H4 (cell line): ENCODE results near the gene EVX1. TPM values are rescaled to one million over a fixed set of nuclear protein-coding genes. Genes with fewer than 3 reads are reported as not detected.
A peak's percentile ranks its signal among the peaks of the same experiment; 100 is the strongest.

ENCODE experiments used
- DNase-seq: peaks from one replicate; pipeline ENCODE4 v3.0.0-alpha.2; 2015; ENCODE audit warnings: low spot score
- total RNA-seq: library from RNA; depleted of rRNA; stranded (reverse); fragments of >200 nt; shearing (Covaris generic); gene quantifications from 2 replicates; pipeline ENCODE4 v1.2.3, GENCODE V29; 2014; rRNA removed

Gene EVX1
- total RNA-seq, 1 experiment from 2014 or later, result not detected

DNA sequence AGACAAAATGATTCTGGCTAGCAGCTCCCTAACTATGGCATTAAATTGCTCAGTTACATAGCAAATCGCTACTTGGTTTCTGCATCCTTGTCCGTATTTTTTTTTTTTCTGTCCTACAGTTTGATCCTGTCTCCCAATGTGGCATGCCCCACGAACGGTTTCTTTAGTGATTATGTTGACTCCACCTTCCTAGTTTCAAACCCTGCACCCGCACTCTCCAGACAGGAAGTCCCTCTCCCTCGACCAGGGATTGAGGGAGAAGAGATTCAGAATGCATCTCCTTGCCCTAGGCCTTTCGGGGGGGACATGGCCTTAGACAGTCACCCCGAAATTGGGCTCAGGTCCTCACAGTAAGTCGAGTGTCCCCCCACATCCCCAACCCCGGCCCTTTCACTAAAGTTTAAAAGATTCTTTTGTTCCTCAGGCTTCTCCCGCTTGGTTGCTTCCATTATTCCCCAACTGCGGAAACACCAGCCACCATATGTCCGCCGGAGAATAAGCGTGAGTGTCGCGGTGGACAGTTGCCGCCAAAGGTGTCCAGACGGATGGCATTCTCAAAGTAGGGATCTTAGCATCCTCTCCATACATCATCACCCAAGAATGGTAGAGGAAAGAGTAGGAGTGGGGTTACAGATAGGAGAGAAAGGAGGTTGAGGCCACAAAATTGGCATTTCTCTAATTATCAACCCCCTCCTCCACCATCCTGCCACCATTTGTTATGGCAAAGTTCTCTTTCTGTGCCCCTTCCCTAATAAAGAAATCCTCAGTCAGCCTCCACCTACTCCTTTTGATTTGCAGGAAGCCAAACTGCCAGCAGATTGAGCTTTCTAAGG lies 7.3 kb downstream of the EVX1 start:
- no peak for DNase-seq

DNA sequence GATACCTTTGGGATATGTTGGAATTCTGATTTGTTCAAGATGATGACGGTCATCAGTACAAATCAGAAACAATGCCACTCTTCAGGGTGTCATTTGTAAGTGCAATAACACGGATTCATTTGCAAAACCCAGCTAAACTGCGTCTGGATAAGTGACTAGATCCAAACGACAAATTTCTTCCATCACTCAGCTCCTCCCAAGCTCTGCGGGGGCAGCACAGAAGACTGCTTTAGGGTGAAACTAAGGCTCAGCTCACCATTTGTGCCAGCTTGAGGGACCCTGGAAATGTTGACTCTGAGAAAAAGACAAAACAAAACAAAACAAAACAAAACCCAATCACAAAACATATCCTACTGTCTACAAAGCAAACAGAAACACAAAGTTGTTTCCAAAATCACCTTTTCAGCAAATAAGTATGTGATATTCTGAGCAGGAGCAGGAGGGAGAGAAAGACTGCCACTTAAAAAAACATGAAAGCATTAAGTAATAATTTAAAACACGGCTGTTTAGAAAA lies 8.0 kb downstream of the EVX1 start:
- DNase-seq, result no peak

GRCh38 chr7:27251136-27251651 lies 8.6 kb downstream of the EVX1 start:
- DNase-seq, result no peak

- DNase-seq, result no peak
Measured at GRCh38 chr7:27251652-27252590, 9.3 kb downstream of the EVX1 start.

DNA sequence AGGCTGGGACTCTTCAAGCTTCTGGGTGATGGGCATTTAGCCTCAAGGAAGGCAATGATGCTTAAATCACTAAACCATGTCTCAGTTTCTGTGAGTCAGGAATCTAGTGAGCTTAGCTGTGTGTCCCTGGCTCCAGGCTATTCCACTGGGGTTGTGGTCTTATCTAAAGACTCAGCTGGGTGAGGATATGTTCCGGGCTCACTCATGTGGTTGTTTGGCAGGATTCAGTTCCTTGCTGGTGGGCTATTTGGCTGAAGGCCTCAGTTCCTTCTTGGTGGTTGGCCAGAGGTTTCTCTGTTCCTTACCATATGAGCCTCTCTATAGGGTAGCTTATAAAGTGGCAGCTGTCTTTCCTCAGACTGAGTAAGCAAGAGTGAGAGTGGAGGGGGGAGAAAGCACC lies 12.0 kb downstream of the EVX1 start:
- peak; percentile 73 for DNase-seq

DNA sequence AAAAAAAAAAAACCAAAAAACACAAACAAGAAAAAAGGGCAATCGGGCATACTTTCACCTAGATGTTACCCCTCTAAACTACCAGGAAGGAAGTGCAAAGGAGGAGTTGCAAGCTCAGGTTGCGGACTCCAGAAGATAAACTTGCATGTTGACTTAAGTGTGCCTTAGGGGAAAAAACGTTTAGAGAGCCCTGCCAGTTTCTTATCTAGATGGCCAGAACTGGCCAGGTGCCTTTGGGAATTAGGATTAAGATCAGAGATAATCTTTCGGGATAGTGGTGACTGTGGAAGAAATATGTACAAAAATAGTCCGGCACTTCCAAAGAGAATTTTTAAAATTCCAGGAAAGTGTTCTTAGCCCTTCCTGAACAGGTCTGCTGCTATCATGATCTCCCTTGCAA lies 17.6 kb downstream of the EVX1 start:
- no peak for DNase-seq

GRCh38 chr7:27262121-27262520 lies 19.5 kb downstream of the EVX1 start:
- DNase-seq, result no peak

DNA sequence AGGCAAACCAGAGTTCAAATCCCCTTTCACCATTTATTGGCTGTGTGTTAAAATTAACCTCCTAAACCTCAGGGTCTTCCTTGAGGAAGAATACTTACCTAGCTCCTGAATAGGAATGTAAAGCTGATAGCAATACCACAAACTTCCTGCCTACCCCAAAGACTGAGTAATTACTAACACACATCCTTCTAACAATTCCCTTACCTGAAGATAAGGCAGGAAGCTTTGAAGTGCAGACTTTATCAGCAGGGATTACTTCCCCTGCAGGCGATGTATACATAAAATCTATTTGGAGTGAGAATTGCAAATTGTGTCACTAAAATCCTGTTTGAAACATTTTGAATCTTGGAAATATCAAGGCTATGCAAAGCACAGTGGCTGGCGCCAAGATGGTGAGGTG lies 21.2 kb downstream of the EVX1 start:
- DNase-seq, result no peak

DNA sequence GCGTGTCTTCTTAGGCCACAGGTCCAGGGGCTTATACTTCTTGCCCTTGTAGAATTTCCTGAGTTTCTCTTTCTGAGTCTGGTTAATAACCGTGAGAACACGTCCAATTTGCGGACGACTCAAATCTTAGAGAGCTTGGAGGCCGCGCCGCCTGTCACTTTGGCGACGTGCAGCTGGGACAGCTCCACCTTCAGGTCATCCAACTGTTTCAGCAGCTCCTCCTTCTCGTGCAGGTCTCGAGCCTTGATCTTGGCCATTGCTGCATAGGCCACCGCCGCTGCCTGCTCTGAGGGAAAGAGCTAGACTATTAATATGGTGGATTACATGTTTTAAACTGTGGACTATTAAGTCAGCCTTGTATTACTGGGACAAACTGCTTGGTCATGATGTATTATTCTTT lies 26.9 kb downstream of the EVX1 start:
- DNase-seq, result no peak

GRCh38 chr7:27271384-27271783 lies 28.8 kb downstream of the EVX1 start:
- no peak for DNase-seq

- peak; percentile 61 for DNase-seq
Measured at GRCh38 chr7:27277628-27278027, 35.0 kb downstream of the EVX1 start.

DNA sequence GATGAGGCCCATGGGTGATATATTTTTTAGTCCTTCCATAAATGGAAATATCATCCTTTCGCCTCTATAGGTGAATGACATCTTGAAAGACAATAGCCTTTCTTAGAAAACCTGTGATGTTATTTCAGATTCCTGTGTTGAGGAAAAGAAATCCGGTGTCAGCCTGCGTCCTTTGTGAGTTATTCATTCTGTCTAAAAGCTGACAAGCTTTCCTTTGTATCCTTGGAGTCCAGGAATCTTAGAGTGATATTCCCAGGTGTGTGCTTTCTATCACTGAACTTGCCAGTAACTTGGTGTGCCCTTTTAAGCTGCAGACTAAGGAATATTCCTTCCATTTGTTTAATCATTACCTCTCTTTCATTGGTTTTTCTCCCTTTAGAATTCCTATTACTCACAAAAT lies 41.0 kb downstream of the EVX1 start:
- DNase-seq, result no peak

DNA sequence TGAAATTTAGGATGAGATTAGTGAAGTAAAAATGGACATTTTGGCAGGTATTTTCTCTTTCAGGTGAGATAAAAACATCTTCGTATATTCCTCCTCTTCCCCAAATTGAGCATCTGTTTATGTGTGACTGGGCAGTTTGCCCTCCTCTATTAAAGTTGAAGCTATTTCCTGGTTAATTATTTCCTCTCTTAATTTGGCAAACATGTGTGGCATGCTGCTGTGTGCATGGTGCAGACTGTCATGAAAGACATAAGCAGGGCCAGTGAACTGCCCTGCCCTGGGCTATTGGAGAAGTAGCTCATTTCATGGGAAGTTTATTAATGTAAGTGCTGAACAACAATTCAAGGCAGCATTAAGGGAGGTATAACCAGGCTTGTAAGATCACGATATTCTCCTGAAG lies 52.6 kb downstream of the EVX1 start:
- DNase-seq, result no peak

GRCh38 chr7:27297356-27297755 lies 54.8 kb downstream of the EVX1 start:
- no peak for DNase-seq

Other genes starting within 250 kb of the EVX1 start
- 1.2 and 3.0 TPM in 2 replicates for gene HOXA1, start 146.8 kb upstream of the EVX1 start, total RNA-seq
- gene HOXA2, start 140.1 kb upstream of the EVX1 start, total RNA-seq, result 1.2 TPM in 1 of 2 replicates, not detected in the other
- gene HOXA4, start 112.0 kb upstream of the EVX1 start, total RNA-seq, result 0.88 and 1.2 TPM in 2 replicates
- gene HOXA5, start 99.1 kb upstream of the EVX1 start, total RNA-seq, result 3.6 and 8.0 TPM in 2 replicates
- gene HOXA6, start 95.0 kb upstream of the EVX1 start, total RNA-seq, result 0.64 and 0.70 TPM in 2 replicates
- gene HOXA3, start 90.2 kb upstream of the EVX1 start, total RNA-seq, result 1.1 and 5.5 TPM in 2 replicates
- 2.0 and 2.2 TPM in 2 replicates for gene HOXA7, start 86.1 kb upstream of the EVX1 start, total RNA-seq
- gene HOXA9, start 77.3 kb upstream of the EVX1 start, total RNA-seq, result 0.17 and 0.18 TPM in 2 replicates
- gene HOXA10, start 68.5 kb upstream of the EVX1 start, total RNA-seq, result 2.0 and 6.1 TPM in 2 replicates
- gene HOXA11, start 57.6 kb upstream of the EVX1 start, total RNA-seq, result 0.27 and 0.52 TPM in 2 replicates
- 5.9 and 7.4 TPM in 2 replicates for gene HOXA13, start 42.7 kb upstream of the EVX1 start, total RNA-seq